HepG2 (cell line): ENCODE data around the gene FOXA1. TPM values are rescaled to one million over a fixed set of nuclear protein-coding genes. Genes with fewer than 3 reads are reported as not detected.

Source experiments
- GATA4 ChIP-seq: sonication (generic); IDR thresholded peaks from 2 replicates; pipeline ENCODE4 v1.6.1; 2016; ENCODE audit warnings: antibody characterized with exemption, low read depth, borderline replicate concordance
- HIC2 ChIP-seq: sonication (generic); formaldehyde crosslinking; IDR thresholded peaks from 2 replicates; pipeline ENCODE4 v1.9.0; 2022; ENCODE audit warnings: low read depth, missing genetic modification reagents
- NCOA1 ChIP-seq: sonication (generic); formaldehyde crosslinking; IDR thresholded peaks from 2 replicates; pipeline ENCODE4 v1.9.0; 2021; ENCODE audit warnings: missing genetic modification reagents
- PATZ1 ChIP-seq: sonication (generic); formaldehyde crosslinking; IDR thresholded peaks from 2 replicates; pipeline ENCODE4 v1.4.0; 2020; ENCODE audit warnings: missing genetic modification reagents
- SATB2 ChIP-seq: sonication (generic); formaldehyde crosslinking; IDR thresholded peaks from 2 replicates; pipeline ENCODE4 v1.5.0; 2020; ENCODE audit warnings: missing genetic modification reagents
- SOX5 ChIP-seq: IDR thresholded peaks from 2 replicates; pipeline ENCODE4 v1.6.1; 2016; ENCODE audit warnings: borderline replicate concordance
- TCF7L2 ChIP-seq: IDR thresholded peaks from 2 replicates; pipeline ENCODE4 v1.6.1; 2011; ENCODE audit warnings: mild to moderate bottlenecking, low read depth, low read length, moderate library complexity
- TFDP1 ChIP-seq: IDR thresholded peaks from 2 replicates; pipeline ENCODE4 v1.6.1; 2016; ENCODE audit warnings: missing compliant biosample characterization, missing genetic modification reagents, borderline replicate concordance
- TSC22D2 ChIP-seq: sonication (generic); formaldehyde crosslinking; IDR thresholded peaks from 2 replicates; pipeline ENCODE4 v1.5.1; 2020; ENCODE audit warnings: missing genetic modification reagents, mild to moderate bottlenecking, borderline replicate concordance
- XBP1 ChIP-seq: sonication (generic); formaldehyde crosslinking; IDR thresholded peaks from 2 replicates; pipeline ENCODE4 v1.5.0; 2020; ENCODE audit warnings: missing genetic modification reagents
- ZKSCAN1 ChIP-seq: fragments of 150-350 bp; IDR thresholded peaks from 2 replicates; pipeline ENCODE4 v1.6.1; 2014; ENCODE audit warnings: low read length
- ZNF101 ChIP-seq: sonication (generic); formaldehyde crosslinking; IDR thresholded peaks from 2 replicates; pipeline ENCODE4 v1.4.0; 2020; ENCODE audit warnings: mild to moderate bottlenecking, low read depth, missing genetic modification reagents, borderline replicate concordance
- ZNF30 ChIP-seq: sonication (generic); formaldehyde crosslinking; IDR thresholded peaks from 2 replicates; pipeline ENCODE4 v1.5.0; 2020; ENCODE audit warnings: mild to moderate bottlenecking, missing genetic modification reagents
- ZNF337 ChIP-seq: sonication (generic); formaldehyde crosslinking; IDR thresholded peaks from 2 replicates; pipeline ENCODE4 v1.5.1; 2020; ENCODE audit warnings: missing genetic modification reagents, low read depth, mild to moderate bottlenecking, borderline replicate concordance
- ZNF577 ChIP-seq: sonication (generic); formaldehyde crosslinking; IDR thresholded peaks from 2 replicates; pipeline ENCODE4 v1.4.0; 2020; ENCODE audit warnings: mild to moderate bottlenecking, low read depth, missing genetic modification reagents, borderline replicate concordance
- ZNF703 ChIP-seq: sonication (generic); formaldehyde crosslinking; IDR thresholded peaks from 2 replicates; pipeline ENCODE4 v1.5.1; 2020; ENCODE audit warnings: missing genetic modification reagents, mild to moderate bottlenecking, moderate library complexity, borderline replicate concordance
- polyA plus RNA-seq, 8 experiments: library from polyadenylated mRNA; depleted of rRNA in 3 of 8; stranded (reverse) in 7 of 8; unstranded in 1 of 8; fragments of >200 nt; fragmentation: Illumina TruSeq in 4 of 8; extraction: Trizol in 4 of 8; gene quantifications; 2 replicates each; pipeline versions ENCODE4 v1.2.1 to v1.2.3, GENCODE V29; 2011 to 2016; ENCODE audit warnings: low read depth in 4 of 8, missing spikeins in 1 of 8, mixed read lengths in 1 of 8; ENCODE audit not compliant: insufficient read depth in 1 of 8
- total RNA-seq, 5 experiments: library from RNA; depleted of rRNA; stranded (reverse); fragments of >200 nt; fragmentation: Illumina TruSeq; extraction: Trizol; gene quantifications; 2 replicates each; pipeline ENCODE4 v1.2.3, GENCODE V29; 2016; ENCODE audit warnings: low read depth in 1 of 5
- TF ChIP-seq, protein P1 (sequence below): sonication (generic); formaldehyde crosslinking; IDR thresholded peaks from 2 replicates; pipeline ENCODE4 v1.4.0; 2020; ENCODE audit warnings: missing genetic modification reagents
- TF ChIP-seq, protein P2 (sequence below): sonication (generic); formaldehyde crosslinking; IDR thresholded peaks from 2 replicates; pipeline ENCODE4 v1.4.0; 2020; ENCODE audit warnings: missing genetic modification reagents, low read depth, mild to moderate bottlenecking, borderline replicate concordance
- TF ChIP-seq, protein P3 (sequence below): sonication (generic); formaldehyde crosslinking; IDR thresholded peaks from 2 replicates; pipeline ENCODE4 v1.5.0; 2020; ENCODE audit warnings: mild to moderate bottlenecking, missing genetic modification reagents, moderate library complexity

Gene FOXA1
- total and polyA plus RNA-seq, 2 of the 13 experiments (the other 11 are each of a cell fraction or from before 2014, with no cell fraction given), result 43.4 to 58.6 TPM

DNA sequence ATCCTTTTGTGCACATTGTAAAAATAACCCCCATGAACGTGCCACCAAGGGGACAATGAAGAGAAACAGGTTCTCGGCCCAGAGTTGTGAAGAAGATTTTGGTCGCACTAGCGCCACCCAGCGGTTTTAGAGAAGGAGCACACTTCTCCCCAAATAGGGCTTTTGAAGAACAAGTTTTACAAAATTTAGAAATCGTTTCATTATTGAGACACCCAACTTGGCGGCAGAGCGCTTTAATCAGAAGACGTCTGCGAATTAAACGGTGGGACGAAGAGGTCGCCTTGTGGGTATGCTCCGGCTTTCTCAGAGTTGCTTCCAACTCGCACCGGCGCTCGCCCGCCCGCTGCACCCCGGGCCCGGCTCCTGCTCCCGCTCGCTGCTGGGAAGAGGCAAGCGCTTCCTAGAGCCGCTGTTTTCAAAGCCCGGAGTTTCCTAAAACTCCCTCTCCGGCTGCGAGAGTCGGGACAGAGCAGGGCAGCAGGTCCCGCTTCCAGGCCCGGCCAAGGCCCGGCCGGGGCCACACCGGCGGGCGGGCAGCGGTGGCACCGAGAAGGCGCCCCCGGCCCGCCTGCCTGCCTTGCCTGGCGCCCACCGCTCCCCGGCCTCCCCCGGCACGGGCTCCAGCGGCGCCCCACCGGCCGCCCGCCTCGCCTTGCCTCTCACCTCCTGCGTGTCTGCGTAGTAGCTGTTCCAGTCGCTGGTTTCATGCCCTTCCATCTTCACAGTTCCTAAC is 645 bp downstream of the FOXA1 start (continued):
- TF ChIP-seq, protein P1, sequence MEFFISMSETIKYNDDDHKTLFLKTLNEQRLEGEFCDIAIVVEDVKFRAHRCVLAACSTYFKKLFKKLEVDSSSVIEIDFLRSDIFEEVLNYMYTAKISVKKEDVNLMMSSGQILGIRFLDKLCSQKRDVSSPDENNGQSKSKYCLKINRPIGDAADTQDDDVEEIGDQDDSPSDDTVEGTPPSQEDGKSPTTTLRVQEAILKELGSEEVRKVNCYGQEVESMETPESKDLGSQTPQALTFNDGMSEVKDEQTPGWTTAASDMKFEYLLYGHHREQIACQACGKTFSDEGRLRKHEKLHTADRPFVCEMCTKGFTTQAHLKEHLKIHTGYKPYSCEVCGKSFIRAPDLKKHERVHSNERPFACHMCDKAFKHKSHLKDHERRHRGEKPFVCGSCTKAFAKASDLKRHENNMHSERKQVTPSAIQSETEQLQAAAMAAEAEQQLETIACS (CRISPR knock-in tag), result peak; percentile 41; the same call in 1 of the 2 replicates
- TF ChIP-seq ZNF101 (CRISPR knock-in tag) (no peak), NCOA1 (CRISPR knock-in tag) (peak; percentile 47; the same call in 1 of the 2 replicates), TCF7L2 (no peak), TFDP1 (CRISPR knock-in tag) (peak; percentile 68; the same call in 1 of the 2 replicates), HIC2 (CRISPR knock-in tag) (peak; percentile 14; the same call in 1 of the 2 replicates), TSC22D2 (peak; percentile 77; the same call in 1 of the 2 replicates), PATZ1 (CRISPR knock-in tag) (peak; percentile 84), ZNF30 (CRISPR knock-in tag) (no peak), GATA4 (no peak), ZKSCAN1 (no peak), XBP1 (CRISPR knock-in tag) (peak; percentile 83; the same call in 1 of the 2 replicates), ZNF577 (no peak), SOX5 (CRISPR knock-in tag) (peak; percentile 83), ZNF703 (CRISPR knock-in tag) (no peak; the same call in 1 of the 2 replicates), ZNF337 (0 out of 2 replicates have a peak, but pooled peaks have one; percentile 69), SATB2 (CRISPR knock-in tag) (no peak)
- TF ChIP-seq, protein P2, sequence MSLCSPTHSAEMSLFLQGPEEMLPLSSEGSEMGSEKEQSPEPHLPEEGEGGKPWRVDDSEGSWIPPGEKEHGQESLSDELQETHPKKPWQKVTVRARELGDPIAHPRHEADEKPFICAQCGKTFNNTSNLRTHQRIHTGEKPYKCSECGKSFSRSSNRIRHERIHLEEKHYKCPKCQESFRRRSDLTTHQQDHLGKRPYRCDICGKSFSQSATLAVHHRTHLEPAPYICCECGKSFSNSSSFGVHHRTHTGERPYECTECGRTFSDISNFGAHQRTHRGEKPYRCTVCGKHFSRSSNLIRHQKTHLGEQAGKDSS (CRISPR knock-in tag), result peak; percentile 36
- TF ChIP-seq, protein P3, sequence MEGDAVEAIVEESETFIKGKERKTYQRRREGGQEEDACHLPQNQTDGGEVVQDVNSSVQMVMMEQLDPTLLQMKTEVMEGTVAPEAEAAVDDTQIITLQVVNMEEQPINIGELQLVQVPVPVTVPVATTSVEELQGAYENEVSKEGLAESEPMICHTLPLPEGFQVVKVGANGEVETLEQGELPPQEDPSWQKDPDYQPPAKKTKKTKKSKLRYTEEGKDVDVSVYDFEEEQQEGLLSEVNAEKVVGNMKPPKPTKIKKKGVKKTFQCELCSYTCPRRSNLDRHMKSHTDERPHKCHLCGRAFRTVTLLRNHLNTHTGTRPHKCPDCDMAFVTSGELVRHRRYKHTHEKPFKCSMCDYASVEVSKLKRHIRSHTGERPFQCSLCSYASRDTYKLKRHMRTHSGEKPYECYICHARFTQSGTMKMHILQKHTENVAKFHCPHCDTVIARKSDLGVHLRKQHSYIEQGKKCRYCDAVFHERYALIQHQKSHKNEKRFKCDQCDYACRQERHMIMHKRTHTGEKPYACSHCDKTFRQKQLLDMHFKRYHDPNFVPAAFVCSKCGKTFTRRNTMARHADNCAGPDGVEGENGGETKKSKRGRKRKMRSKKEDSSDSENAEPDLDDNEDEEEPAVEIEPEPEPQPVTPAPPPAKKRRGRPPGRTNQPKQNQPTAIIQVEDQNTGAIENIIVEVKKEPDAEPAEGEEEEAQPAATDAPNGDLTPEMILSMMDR (CRISPR knock-in tag), result peak; percentile 95
